Bone marrow (tissue), 2 donors: ENCODE data around the gene KAT5.
"Not testable (repeated sequence)": the region's sequence is repeated elsewhere in the genome, so short reads cannot be mapped to it uniquely, and the experiment has no call there.

ENCODE experiments used
- DNase-seq, 2 donors: peaks; one replicate each; lab custom pipeline; 2025; lab: John Stamatoyannopoulos, UW

KAT5 gene

GRCh38 chr11:65709661-65710060, 2.4 kb upstream of the KAT5 start:
- DNase-seq, result no peak

GRCh38 chr11:65710421-65710820, 1.6 kb upstream of the KAT5 start:
- no peak for DNase-seq

DNA sequence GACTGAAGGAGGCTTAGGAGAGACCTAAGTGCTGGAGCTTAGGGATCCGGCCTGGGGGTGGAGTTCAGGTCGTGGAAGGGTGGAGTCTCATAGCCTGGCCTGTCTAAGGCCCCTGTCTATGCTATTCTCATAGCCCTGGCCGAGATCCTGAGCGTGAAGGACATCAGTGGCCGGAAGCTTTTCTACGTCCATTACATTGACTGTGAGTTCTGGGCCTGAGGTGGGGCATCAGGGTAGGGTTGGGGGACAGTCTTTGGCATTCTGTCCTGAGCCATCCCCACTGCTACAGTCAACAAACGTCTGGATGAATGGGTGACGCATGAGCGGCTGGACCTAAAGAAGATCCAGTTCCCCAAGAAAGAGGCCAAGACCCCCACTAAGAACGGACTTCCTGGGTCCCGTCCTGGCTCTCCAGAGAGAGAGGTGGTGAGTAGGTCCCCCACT, 603 bp downstream of the KAT5 start:
- DNase-seq, result no peak

GRCh38 chr11:65713212-65713969, 1.3 kb downstream of the KAT5 start:
- no peak for DNase-seq

GRCh38 chr11:65714433-65714832, 2.4 kb downstream of the KAT5 start:
- no peak for DNase-seq

DNA sequence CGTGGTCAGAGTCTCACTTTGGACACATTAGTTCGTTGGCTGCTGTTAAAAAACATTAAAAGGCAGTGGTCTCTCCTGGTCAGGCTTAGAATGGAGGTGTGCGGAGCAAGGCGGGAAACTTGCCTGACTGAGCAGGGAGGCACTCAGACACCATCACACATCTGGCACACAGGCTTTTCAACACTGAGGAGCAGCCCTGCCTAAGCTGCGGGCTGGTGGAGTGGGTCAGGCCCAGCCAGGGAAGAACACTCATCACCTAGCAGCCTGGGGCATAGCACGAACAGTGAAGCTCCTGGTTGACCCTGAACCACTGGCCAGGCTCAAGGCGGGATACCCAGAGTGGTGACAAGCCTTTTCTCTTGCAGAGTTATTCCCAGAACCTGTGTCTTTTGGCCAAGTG, 4.2 kb downstream of the KAT5 start:
- no peak for DNase-seq

- no peak for DNase-seq
Observed at GRCh38 chr11:65716774-65717405, 4.8 kb downstream of the KAT5 start.

DNA sequence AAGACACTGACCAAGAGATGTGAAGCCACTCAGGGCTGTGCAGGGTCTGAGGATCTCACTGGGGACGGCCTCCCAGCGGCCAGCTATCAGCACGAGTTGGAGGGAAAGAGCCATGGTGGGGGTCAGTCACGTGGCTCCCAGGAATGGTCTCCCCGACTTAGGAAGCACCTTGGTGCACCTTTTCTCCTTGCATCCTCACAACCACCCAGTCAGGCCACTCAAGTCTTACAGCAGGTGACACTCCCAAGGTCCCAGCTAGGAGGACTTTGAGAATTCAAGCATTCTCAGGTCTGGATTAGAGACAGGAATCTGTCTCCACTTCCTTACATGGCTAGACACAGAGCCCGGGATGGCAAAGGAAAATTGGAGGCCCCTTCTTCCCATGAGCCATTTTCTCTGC, 5.9 kb downstream of the KAT5 start:
- no peak for DNase-seq

DNA sequence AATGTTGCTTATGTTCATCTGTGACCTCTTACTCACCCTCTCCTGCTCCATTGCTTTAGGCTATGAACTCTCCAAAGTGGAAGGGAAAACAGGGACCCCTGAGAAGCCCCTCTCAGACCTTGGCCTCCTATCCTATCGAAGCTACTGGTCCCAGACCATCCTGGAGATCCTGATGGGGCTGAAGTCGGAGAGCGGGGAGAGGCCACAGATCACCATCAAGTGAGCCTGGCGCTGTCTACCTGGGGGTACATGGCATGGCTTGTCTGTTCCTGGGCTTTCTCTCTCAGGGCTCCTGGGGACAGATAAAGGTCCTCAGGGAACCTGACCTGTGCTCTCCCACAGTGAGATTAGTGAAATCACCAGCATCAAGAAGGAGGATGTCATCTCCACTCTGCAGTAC, 6.5 kb downstream of the KAT5 start:
- DNase-seq, result no peak

- no peak for DNase-seq
Observed at GRCh38 chr11:65718964-65719492, 7.0 kb downstream of the KAT5 start.

- no peak for DNase-seq
Observed at GRCh38 chr11:65719871-65720210, 7.8 kb downstream of the KAT5 start.

- peak; percentile 40 to 63 for DNase-seq
Observed at GRCh38 chr11:65720211-65720934, 8.3 kb downstream of the KAT5 start, which contains the start of gene RNASEH2C. RNASEH2C (minus strand) TSS chr11:65720798; CDS start chr11:65720758, 40 bp downstream.

- no peak for DNase-seq
Observed at GRCh38 chr11:65722261-65722660, 10.2 kb downstream of the KAT5 start.

- DNase-seq, result no peak
Observed at GRCh38 chr11:65726660-65727059, 14.6 kb downstream of the KAT5 start.

DNA sequence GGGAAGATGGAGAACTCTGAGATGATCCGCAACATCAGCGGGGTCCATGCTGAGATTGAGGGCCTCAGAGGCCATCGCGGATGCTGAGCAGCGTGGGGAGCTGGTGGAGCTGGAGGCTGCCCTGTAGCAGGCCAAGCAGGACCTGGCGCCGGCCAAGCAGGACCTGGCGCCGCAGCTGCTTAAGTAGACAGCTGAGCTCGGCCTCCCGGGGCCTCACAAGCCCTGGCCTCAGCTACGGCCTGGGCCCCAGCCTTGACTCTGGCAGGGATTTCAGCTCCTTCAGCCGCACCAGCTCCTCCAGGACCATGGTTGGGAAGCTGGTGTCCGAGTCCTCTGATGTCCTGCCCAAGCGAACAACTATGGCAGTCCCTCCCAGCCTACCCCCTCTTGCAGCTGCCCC, 15.8 kb downstream of the KAT5 start:
- no peak for DNase-seq

DNA sequence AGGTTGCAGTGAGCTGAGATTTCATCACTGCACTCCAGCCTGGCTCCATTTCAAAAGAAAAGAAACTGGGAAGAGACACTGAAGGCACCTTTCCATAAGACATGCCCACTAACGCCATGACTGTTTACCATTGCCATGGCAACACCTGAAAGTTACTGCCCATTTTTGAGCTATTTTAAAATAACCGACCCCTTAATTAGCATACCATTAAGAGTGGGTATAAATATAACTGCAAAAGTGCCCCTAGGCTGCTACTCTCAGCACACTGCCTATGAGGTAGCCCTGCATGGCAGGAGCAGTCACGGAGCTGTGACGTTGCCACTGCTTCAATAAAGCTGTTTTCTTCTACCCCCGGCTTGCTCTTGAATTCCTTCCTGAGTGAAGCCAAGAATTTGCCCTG, 18.4 kb downstream of the KAT5 start:
- no peak for DNase-seq

- DNase-seq, result not testable (repeated sequence)
Observed at GRCh38 chr11:65735111-65735510, 23.1 kb downstream of the KAT5 start.

DNA sequence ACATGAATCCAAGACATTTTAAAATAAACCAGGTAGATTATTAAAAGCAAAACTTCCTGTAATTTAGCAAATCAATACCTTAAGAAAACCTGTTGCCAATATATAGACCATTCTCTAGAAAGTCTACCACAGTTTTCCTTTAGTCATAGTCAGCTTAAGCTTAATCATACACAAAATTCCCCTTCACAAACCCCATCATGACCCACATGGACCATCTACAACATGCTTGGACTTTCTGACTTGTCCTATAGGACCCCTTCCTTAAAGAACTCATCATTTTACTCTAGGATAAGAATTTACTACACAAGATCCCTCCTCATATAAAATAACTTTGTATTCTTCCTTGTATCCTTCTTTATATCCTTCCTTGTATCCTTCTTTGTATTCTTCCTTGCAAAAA, 24.8 kb downstream of the KAT5 start:
- DNase-seq, result no peak

DNA sequence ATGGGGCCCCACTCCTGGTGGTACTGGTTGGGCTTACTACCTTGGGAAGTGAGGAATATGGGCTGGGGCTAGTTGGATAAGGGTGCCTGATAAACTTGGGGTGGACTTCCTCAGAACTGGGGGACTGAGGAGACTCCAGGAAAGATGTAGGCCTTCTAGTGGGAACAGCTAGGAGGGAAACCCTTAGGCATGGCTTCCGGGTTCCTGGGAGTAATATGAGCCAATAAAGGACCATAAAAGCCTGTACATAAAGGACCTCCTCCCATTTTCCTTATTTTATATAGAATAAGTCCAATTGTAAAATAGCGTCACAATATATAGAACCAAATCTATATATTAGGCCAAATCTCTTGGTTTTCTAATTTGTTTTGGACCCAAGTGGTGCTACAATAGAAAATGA, 27.0 kb downstream of the KAT5 start:
- DNase-seq, result no peak

- no peak for DNase-seq
Observed at GRCh38 chr11:65741185-65741584, 29.1 kb downstream of the KAT5 start.

GRCh38 chr11:65742353-65742752, 30.3 kb downstream of the KAT5 start:
- no peak for DNase-seq

DNA sequence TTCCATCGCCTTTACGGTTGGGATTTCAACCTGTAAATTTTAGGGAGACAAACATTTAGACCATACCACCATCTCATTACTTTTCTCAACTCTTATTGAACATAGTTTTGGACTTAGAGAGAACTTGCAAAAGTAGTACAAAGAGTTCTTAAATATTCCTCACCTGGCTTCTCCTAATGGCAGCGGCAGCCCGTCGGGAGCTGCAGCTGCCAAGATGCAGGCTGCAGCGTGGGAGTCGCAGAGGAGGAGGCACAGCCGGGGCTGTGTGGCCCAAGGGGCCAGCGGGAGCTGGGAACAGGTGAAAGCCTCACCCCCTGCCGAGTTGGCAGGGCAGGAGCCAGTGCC, 31.6 kb downstream of the KAT5 start:
- no peak for DNase-seq
